GM21529 (cell line): Measurements from ENCODE around the gene DMRT3.

Source experiments
- ATAC-seq: cut with Tn5 transposase; IDR thresholded peaks from one replicate; pipeline ENCODE4 v1.9.1; 2021; ENCODE audit not compliant: unreplicated experiment

Gene DMRT3

DNA sequence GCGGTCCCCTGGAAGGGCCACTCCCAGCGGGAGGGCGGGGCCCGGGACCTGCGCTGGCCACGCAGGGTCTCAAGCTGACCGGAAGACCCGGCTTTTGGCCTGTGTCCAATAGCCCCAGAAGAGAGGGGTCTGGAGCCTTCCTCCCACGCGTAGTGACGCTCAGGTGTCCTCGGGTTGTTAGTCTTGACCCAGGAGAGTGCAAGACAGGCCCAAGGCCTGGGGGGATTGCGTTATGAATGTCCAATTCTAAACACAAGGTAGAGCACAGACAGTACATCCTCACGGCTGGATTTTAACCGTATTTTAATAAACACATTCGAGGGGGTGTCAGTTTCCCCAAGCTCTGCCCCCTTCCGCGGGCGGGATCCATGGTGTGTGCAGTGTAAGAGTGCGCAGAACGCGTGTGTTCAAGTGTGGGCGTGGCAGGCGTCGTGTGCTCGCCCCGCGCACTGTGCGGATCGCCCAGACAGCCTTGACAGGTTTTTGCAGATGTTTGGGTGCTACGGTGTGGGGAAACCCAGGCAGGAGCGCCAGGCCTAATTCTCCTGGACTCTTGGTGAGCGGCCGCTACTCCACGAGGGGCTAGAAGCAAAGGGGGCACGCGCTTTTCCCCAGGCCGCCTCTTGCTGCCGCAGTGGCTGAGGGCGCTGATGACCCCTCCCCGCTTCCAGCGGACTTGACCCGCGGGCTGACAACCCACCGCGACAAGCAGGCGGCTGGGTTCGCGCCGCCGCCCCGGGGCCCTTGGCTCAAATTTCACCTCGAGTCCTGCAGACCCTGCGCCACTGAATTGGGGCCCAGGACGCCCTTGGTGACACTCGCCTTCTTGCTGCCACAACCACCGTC lies 6.1 kb upstream of the DMRT3 start:
- no peak for ATAC-seq

DNA sequence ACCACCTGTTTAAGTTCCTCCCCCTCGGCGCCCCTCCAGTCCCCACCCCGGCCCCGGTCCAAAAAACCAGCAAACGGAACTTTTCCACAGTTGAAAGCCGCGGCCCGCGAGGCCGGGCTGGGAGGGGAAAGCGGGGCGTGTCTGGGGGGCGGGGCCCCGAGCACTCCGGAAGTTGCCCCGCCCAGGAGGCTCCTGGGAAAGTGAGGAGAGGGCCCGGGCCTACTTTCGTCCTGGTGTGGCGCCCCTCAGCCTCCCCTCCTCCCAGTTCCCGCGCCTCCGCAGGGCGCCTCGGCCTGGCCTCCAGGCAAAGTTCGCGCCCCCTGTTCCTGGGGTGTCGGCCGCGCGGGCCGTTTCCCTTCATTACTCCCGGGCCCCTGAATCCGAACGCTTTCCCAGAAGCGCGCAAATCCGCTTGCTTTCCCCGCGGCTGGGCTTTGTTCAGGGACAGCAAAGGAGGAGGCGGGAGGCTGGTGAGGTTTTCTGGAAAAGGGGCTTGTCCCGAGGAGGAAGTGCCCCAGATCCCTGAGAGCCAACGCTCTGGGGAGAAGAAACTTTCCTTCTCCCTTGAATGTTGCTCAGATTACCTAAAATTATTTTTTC lies 4.5 kb upstream of the DMRT3 start:
- no peak for ATAC-seq

DNA sequence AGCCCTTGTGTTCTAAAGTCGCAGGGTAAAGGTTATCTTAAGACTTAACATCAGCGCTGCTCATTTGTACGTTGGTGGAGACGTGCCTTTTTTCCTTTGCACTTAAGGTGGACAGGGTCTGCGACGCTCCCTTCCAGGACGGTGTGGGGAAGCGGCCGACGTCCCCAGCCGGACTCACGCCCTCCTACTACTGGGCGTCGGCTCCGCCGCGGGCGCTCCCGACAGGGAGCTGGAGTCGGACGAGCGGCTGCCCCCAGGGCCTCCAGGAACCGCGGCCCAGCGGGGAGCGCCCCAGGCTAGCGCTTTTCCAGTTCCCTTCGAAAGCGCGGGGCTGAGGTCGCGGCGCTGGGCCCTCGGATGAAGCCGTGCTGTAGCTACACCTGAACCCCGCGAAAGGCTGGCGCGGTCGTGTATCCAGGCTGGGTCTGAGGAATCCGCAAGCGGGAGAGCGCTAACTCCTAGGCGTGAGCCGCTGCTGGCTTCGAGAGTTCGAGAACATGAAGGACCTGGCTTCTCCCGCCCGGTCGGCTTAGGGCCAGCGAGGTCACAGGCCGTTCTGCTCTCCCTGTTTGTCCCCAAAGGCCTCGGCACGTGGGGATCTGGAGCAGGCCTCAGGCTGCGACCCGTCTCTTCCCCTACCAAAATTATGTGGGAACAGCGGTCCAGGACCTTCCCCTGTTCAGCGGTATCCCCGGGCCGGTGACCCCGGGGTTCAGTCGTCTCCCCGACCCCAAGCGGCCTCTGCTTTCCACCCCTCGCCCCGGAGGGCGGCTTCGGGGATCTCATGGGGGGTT lies 3.8 kb upstream of the DMRT3 start:
- ATAC-seq = no peak

DNA sequence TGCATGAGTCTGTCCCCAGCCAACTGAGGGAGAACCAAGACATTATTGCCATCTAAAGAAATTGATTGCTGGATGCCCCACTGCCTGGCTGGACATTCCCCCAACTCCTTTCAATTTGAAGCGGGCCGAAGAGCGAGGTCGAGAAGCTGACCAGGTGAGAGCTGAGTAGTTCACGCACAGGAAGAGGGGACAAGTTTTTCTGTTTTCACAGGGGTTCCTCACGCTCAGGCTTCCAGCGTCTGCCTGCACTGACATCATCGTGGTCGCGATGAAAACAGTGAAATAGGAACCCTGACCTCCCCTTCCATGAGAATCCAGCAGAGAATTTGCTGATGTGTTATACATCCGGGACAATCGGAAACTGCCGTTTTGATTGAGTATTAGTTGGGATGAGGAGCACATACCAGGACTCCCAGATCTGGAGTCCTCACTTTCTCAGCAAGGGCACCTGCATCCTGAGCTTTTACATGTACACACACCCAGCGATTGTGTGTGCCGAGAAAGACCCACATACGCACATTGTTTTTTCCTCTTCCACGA lies 3.1 kb upstream of the DMRT3 start:
- ATAC-seq = no peak

DNA sequence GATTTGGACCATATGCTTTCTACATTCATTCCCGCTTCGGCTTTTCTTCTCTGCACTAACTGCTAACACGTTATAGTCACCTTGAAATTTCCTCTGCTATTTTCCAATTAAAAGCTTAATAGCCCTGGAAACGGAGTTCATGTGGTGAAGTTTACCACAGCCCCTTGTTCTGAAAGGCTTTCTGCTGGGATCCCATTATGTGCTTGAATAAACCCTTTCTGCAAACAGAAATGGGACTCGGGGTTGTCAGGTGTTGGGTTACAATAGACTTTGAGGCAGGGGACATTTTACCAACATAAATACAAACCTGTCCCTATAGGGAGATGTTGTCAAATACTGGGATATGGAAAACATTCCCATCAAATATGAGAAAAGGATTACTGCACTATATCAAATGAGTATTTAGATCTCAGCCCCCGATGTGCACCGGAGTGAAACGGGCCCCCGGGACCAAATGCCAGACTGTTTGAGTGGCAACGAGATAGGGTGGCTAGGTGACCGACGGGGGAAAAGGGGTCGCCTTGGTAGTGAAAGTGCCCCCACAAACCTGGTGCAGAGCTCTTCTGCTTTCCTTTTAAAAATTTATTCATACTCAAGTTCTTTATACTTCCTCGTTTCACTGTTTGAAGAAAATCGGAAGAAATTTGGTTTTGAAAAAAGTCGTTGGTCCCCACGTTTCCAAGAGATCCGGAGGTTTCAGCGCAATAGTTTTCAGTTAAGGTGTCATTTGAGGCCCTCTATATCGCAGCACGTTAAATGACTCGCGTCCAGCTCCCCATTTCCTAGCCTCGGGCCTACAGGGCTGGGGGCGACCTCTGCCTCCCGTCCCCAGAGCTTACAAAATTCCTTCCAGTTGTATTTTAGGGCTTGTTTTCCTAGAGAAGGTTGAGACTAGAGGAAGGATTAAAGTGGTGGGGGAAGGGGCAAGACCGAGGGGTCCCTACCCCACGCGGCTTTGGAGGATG lies 2.1 kb upstream of the DMRT3 start:
- no peak for ATAC-seq

DNA sequence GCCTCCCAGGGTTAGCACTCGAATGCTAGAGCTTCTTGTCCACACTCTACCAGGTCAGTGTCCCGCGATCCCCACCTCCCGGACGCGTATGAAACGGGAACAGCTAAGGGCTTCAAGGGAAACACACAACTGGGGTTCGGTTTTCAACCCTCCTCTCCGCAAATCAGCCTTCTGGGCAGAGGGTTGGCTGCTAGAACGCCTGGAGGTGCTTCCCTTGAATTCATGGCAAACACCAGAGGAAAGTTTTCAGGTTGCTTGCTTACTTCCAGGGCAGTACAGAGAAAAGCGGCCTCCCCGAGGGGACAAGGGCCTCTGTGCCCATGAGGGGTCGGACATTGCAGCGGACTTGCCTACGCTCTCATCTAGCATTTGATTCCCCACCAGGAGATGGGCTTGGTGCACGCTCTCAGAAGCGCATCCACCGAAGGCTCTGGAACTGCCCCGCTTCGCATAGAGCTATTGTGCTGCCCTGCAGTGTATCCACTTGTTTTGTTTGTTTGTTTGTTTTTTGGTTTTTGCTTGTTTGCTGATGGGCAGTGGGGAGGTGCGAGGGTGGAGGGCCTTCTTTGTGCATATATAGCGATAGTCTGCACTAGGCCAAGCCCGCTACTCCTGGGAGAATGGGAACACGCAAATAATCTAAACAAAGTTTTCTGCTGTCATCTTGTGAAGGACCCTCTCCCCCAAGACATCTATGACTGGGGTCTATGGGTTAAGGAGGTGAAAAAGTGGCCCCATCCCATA lies 1.3 kb upstream of the DMRT3 start:
- ATAC-seq = no peak

DNA sequence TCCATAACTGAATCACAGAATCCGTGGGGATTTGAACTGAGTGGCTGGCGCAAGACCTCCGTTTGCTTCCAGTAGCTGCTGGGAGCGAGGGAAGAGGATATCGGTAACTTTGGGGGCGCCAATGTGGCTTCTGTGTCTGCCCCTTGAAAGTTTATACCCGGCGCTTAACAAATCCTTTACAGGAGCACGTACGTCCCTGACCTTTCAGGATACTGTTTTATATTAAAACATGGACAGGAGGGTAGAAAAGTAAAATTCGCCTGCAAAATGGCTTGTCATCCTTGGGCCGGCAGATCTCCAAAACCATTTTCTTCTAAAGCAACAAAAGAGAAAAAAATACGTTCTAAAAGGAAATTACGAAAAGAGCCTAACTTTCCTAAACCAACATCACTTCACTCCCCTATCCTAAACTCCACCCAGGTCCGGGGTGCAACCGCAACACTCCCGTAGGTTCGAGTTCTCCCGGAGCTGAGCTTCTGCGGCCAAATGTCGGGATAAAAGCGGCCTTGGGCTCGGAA lies 656 bp upstream of the DMRT3 start:
- no peak for ATAC-seq

DNA sequence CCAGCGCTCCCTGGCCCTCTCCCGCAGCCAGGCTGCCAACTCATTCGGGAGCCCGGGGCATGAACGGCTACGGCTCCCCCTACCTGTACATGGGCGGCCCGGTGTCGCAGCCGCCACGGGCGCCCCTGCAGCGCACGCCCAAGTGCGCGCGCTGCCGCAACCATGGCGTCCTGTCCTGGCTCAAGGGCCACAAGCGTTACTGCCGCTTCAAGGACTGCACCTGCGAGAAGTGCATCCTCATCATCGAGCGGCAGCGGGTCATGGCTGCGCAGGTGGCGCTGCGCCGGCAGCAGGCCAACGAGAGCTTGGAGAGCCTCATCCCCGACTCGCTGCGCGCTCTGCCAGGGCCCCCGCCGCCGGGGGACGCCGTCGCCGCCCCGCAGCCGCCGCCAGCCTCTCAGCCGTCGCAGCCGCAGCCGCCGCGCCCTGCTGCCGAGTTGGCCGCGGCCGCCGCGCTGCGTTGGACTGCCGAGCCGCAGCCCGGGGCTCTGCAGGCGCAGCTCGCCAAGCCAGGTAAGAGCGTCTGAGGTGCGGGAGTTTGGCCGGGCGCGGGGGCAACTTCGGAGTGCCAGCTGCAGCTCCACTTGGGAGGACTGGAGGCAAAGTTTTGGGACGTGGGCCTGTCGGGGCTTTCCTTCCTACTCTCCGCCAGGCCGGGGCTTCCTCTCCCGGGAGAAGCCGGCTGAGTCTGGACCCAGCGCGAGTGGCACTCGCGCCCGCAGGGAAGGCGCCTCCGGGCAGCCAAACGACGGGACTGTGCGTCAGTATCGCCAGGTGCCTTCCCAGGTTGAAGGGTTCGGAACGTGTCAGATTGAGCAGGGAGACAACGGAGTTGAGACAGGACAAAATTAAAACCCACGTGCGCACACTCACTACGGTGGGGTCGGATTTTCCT lies 735 bp downstream of the DMRT3 start:
- ATAC-seq = no peak

DNA sequence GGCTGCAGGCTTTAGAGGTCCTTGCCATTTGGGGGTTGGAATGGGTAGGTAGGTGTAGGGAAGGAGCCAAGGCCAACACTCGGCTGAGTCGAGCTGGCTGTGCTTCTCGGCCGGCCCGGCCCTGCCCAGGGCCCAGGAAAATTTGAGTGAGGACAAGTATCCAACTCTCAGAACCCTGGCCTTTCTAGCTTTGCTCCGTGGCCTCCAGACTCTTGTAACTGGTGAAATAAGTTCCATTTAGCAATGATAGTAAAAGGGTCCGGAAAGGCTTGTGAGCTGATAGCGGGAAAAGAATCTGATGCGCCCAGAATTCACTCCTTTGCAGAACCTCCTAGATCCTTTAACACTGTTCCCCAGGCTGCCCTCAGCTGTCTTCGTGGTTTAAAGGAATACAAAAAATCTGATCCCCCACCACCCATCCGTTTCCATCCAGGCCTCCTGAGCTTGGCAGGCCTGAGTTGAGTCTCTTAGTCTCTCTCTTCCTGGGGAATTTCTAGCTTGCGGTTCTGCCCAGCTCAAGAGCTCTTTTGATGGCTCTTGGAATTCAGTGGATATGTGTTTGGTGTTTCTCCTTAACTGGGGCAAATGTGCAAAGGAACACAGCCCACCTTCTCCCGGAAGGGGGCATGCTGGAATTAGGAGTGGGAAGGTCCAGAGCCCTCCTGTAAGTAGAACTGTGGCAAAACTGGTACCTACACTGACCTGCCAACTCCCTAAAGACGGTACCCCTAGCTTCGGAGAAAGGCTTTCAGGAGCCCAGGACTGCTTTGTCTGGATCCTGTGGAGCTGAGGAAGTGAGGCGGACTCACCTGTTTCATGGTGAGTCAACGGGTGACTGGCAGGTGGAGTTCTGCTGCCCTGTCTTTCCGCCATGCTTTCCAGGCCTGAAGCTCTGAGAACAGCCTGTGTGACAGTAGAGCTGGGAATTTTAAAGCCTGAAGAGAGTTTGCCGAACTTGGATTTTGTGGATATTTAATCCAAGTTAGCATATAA lies 1.7 kb downstream of the DMRT3 start:
- ATAC-seq = no peak

DNA sequence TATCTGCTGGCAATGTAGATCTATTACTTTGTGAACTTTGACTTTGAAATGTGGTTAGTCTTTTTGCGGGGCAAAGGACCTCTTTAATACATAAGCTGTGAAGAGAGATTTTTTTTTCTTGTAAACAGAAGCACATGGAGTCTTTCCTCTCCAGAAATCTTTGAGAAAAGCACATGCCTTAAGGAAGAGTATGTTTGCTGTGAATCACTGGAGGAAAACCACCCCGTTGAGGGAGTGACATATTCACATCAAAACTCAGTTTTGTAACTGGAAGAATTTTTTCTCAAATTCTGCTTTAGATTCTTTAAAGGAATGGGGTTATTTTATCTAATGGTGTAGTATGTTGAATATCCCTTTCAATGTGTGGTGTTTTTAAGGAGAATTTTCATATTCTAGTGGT lies 3.5 kb downstream of the DMRT3 start:
- ATAC-seq = no peak

DNA sequence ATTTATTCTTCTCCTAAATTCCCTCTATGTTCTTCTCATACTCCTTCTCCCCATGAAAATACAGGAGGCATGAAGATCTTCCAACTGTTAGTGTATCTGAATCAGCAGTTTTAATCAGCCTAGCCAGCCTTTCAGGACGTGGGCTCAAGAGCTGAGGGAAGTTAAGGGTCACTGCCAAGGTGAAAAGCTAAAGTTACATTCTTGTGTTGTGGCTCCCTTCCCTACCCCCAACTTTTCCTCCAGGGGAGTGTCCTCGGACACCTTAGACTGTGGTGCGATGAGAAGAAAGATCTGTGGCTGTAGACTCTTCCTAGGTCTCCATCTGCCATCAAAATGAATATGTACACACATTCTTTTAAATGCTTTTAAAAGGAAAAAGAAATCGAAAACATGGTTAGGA lies 4.2 kb downstream of the DMRT3 start:
- no peak for ATAC-seq

DNA sequence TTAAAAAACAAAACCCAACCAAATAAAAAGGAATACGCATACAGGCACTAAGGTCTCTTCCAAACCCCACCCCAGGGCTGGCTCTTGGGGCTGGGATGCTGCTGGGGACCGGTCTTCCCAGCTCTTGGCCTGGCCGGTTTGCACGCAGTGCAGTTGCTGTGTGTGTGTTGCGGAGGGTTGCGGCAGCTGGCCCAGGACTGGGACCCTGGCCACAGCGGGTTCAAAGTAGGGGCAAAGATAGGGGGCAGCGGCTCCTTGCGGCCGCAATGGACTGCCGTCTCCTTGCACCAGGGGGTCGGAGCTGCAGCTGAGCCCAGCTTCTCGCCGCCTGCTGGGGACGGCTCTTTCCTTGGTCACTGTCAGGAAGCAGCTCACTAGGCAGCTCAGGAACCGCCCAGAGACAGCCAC lies 5.0 kb downstream of the DMRT3 start:
- no peak for ATAC-seq

DNA sequence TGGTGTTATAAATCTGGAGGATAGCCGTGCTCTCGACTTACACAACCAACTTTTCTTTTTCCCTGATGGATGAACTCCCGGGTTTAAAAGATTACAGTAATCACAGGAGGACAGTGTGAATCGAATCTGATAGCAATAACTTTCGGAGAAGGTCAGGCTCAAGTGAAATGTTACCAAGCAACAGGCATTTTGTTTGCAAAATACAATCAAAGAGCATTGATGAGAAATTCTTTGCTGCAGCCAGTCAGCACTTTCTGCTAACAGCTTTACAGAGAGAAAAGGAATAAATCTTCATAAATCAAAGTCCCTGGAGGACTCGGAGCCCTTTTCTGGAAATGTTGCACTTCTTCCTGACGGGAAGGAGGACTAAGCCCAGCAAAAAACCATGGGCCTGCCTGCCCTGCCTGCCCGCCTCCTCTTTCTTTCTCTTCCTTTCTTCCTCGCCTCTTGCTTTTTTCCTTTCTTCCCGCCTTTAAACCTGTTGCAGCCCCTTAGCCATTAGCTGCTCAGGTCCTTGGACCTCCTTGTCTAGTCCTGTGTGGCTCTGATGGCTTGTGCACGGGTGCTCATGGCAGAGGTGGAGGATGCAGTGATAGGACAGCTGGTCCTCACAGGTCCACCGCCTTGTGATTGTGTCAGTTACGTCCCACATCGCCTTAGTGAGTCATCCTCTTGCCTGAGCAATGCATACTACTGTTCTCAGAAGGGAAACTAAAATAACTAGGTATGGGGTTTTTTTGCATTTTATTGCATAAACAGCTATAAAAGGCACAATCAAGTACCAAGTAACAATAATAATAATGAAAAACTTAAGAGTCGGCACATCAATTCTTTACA lies 6.2 kb downstream of the DMRT3 start:
- no peak for ATAC-seq

DNA sequence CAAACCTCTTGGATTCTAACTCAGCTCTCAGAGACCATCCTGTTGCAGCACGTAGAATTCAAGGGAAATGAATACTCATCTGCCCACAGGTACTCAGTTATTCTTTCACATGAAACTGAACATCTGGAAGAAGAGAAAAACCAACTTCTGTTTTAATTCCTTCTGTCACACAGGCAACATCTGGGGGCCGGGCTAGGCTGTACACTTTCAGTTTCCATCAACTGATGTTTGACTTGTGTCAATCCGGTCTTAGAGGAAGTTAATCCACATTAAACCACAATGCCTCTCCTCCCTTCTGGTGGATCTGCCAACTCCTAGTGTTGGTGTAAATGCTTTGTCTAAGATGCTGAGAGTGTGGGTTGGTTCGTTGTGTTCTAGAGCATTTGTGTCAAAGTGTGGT lies 17.6 kb downstream of the DMRT3 start:
- peak; percentile 62 for ATAC-seq

DNA sequence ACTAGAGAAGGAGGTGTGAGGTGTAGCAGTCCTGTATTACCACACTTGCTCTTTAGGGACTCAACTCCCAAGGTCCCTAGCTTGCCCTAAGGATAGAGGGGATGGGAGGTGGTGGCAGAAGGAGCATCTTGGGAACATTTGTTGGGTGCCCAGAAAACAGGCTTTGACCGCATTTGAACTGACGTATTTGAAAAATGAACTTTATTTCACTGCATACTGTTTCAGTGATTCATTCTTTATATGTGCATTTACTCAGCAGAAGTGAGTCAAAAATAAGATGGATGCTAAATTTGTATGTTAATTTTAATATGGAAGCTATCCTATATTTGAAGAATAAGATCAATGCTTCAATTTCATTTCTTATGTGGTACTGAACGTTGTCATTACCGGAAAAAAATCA lies 18.7 kb downstream of the DMRT3 start:
- no peak for ATAC-seq

DNA sequence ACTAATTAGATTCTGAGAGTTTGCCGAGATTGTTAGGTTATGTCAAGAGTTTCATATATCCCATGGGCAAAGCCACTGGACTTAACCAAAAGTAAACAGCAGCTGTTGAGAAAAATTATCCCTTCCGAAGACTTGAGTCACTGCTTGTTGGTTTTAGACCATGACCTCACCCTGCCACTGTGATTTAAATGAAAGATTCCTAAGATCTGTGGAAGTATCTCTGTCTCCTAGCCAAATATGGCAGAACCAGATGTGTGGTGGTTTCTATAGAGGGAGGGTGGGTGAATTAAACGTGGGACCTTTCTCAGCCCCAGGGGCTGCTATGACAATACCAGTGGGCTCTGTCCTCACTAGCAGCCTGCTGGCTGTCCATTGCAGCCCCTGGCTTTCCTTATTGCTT lies 19.3 kb downstream of the DMRT3 start:
- ATAC-seq = no peak
